Natural killer cell (primary cell): ENCODE results near the gene ZFYVE9. TPM values are rescaled to one million over a fixed set of nuclear protein-coding genes. Genes with fewer than 3 reads are reported as not detected.
A peak's percentile ranks its signal among the peaks of the same experiment; 100 is the strongest.
"Not testable (repeated sequence)": the region's sequence is repeated elsewhere in the genome, so short reads cannot be mapped to it uniquely, and the experiment has no call there.

ENCODE experiments used
- ATAC-seq, 3 donors: fragments of 150-1000 bp in 2 of 3; fragments of 200-7000 bp in 1 of 3; cut with Tn5 transposase; 1 replicate in 1 of 3; 2 replicates in 2 of 3; pipeline ENCODE4 v1.10.0; 2021; ENCODE audit warnings: mild to moderate bottlenecking in 2 of 3, moderate library complexity in 2 of 3
- DNase-seq, 2 donors: peaks; one replicate each; pipeline versions ENCODE4 v3.0.0 to v3.0.0-alpha.2; 2013 to 2021; ENCODE audit warnings: mixed read lengths in 1 of 2
- H3K27ac ChIP-seq: one replicate; pipeline ENCODE4 v1.5.1; 2013; ENCODE audit warnings: mild to moderate bottlenecking, low read length
- H3K27me3 ChIP-seq: one replicate; pipeline ENCODE4 v1.6.1; 2013; ENCODE audit warnings: low read length; ENCODE audit not compliant: control insufficient read depth, insufficient read depth
- H3K36me3 ChIP-seq: one replicate; pipeline ENCODE4 v1.6.1; 2013; ENCODE audit warnings: low read length; ENCODE audit not compliant: control insufficient read depth, insufficient read depth
- H3K4me1 ChIP-seq: one replicate; pipeline ENCODE4 v1.6.1; 2013; ENCODE audit warnings: low read length; ENCODE audit not compliant: control insufficient read depth, insufficient read depth
- H3K4me3 ChIP-seq: one replicate; pipeline ENCODE4 v1.5.1; 2013; ENCODE audit warnings: low read length
- H3K9me3 ChIP-seq: one replicate; pipeline ENCODE4 v1.6.1; 2013; ENCODE audit warnings: low read length; ENCODE audit not compliant: control insufficient read depth, insufficient read depth
- H3K27ac Mint-ChIP-seq, 2 donors: one replicate each; pipeline ENCODE4 v1.8.0; 2022; ENCODE audit warnings: mild to moderate bottlenecking in 2 of 2, mixed read lengths in 2 of 2, moderate library complexity in 1 of 2
- H3K27me3 Mint-ChIP-seq, 2 donors: one replicate each; pipeline ENCODE4 v1.8.0; 2022; ENCODE audit warnings: low read depth in 2 of 2, mixed read lengths in 2 of 2
- H3K36me3 Mint-ChIP-seq: one replicate; pipeline ENCODE4 v1.8.0; 2022; ENCODE audit warnings: mixed read lengths
- H3K4me1 Mint-ChIP-seq, 2 donors: one replicate each; pipeline ENCODE4 v1.8.0; 2022; ENCODE audit warnings: mixed read lengths in 2 of 2
- H3K4me3 Mint-ChIP-seq: one replicate; pipeline ENCODE4 v1.8.0; 2022; ENCODE audit warnings: mild to moderate bottlenecking, moderate library complexity, mixed read lengths
- H3K9me3 Mint-ChIP-seq, 2 donors: one replicate each; pipeline ENCODE4 v1.8.0; 2022; ENCODE audit warnings: mixed read lengths in 2 of 2
- CTCF ChIP-seq: fragments of 200-600 bp; IDR thresholded peaks from one replicate; pipeline ENCODE4 v1.8.0; 2022; ENCODE audit warnings: antibody characterized with exemption
- WGBS: methylation state at CpG from one replicate; pipeline ENCODE4 v1.1.7; 2013; ENCODE audit warnings: missing lambda C conversion rate; ENCODE audit not compliant: insufficient coverage; 5-methylcytosine and 5-hydroxymethylcytosine counted together
- intact Hi-C: fragments of 100-400 bp; cut with micrococcal nuclease; formaldehyde crosslinking; loops from one replicate; pipeline ENCODE4 v1.14.2; 2022
- total RNA-seq, 4 donors: library from RNA; stranded (reverse); fragments of 120-200 nt in 1 of 4; gene quantifications; one replicate each; pipeline versions ENCODE4 v1.2.3 to v1.2.4, GENCODE V29; 2013 to 2022

Gene ZFYVE9
- total RNA-seq, 3 donors from 2014 or later (not counting 1 experiment from before 2014, with no cell fraction given), result 1.1 to 2.3 (median 1.8) TPM

GRCh38 chr1:52368383-52369172 is 226.7 kb downstream of the ZFYVE9 start:
- no peak overlapping the region for H3K27ac Mint-ChIP-seq
- DNase-seq, result peak in 1 of 2 donors; percentile 80
- Histone ChIP-seq H3K4me3 (no peak overlapping the region), H3K27ac (no peak overlapping the region), H3K27me3 (no peaks in the 10 kb centered on the region), H3K4me1 (peaks cover 30% of the 10 kb centered on the region), H3K36me3 (peaks cover 4% of the 10 kb centered on the region), H3K9me3 (no peaks in the 10 kb centered on the region)
- intact Hi-C loops, result loop anchor here (5.0 kb wide), 1 partner anchor 336 kb away; the partner anchor contains the start of gene KTI12
- 13% methylated on average over 51 of the region's 51 CpGs for WGBS
- ATAC-seq, result no peak
- no peaks in the 10 kb centered on the region for H3K9me3 Mint-ChIP-seq
- peaks cover 15 to 25% of the 10 kb centered on the region in 2 donors for H3K4me1 Mint-ChIP-seq
- no peaks in the 10 kb centered on the region for H3K36me3 Mint-ChIP-seq
- H3K27me3 Mint-ChIP-seq, result peaks cover 0 to 4% of the 10 kb centered on the region in 2 donors
- peak overlapping the region; percentile 42 for H3K4me3 Mint-ChIP-seq
- TF ChIP-seq CTCF, result no peak

GRCh38 chr1:52369851-52370250 is 228.0 kb downstream of the ZFYVE9 start:
- not testable (repeated sequence) for H3K9me3 Mint-ChIP-seq, H3K27ac Mint-ChIP-seq, DNase-seq, H3K27me3 ChIP-seq, H3K4me3 ChIP-seq, H3K36me3 Mint-ChIP-seq, ATAC-seq, H3K4me3 Mint-ChIP-seq, H3K27ac ChIP-seq, H3K36me3 ChIP-seq, H3K27me3 Mint-ChIP-seq, H3K9me3 ChIP-seq
- 100% methylated on average over 1 of the region's 1 CpG for WGBS
- H3K4me1 Mint-ChIP-seq, result peaks cover 15 to 16% of the 10 kb centered on the region in 2 donors
- intact Hi-C loops, result loop anchor here (5.0 kb wide), 1 partner anchor 338 kb away; the partner anchor contains the start of gene KTI12
- H3K4me1 ChIP-seq, result peaks cover 20% of the 10 kb centered on the region

- H3K36me3 ChIP-seq, result no peaks in the 10 kb centered on the region
- no peaks in the 10 kb centered on the region for H3K9me3 ChIP-seq
- Mint-ChIP-seq H3K4me3 (no peak overlapping the region), H3K9me3 (no peaks in the 10 kb centered on the region), H3K27me3 (no peaks in the 10 kb centered on the region), H3K4me1 (no peaks in the 10 kb centered on the region), H3K36me3 (no peaks in the 10 kb centered on the region), H3K27ac (no peak overlapping the region)
- TF ChIP-seq CTCF, result no peak
- no peak for DNase-seq
- no peak overlapping the region for H3K27ac ChIP-seq
- H3K4me3 ChIP-seq, result no peak overlapping the region
- no peaks in the 10 kb centered on the region for H3K27me3 ChIP-seq
- intact Hi-C loops, result no loop called here
- no peaks in the 10 kb centered on the region for H3K4me1 ChIP-seq
- WGBS, result 100% methylated on average over 3 of the region's 3 CpGs
- no peak for ATAC-seq
Observed at GRCh38 chr1:52385376-52385775, 243.5 kb downstream of the ZFYVE9 start.

- Histone ChIP-seq H3K27ac (no peak overlapping the region), H3K4me3 (no peak overlapping the region), H3K36me3 (no peaks in the 10 kb centered on the region), H3K27me3 (no peaks in the 10 kb centered on the region), H3K4me1 (no peaks in the 10 kb centered on the region), H3K9me3 (no peaks in the 10 kb centered on the region)
- no peaks in the 10 kb centered on the region for H3K9me3 Mint-ChIP-seq
- H3K27ac Mint-ChIP-seq, result no peak overlapping the region
- TF ChIP-seq CTCF, result no peak
- WGBS, result 96% methylated on average over 5 of the region's 5 CpGs
- H3K4me3 Mint-ChIP-seq, result no peak overlapping the region
- no peaks in the 10 kb centered on the region for H3K27me3 Mint-ChIP-seq
- no peaks in the 10 kb centered on the region for H3K36me3 Mint-ChIP-seq
- ATAC-seq (no peak), DNase-seq (no peak)
- no peaks in the 10 kb centered on the region for H3K4me1 Mint-ChIP-seq
- intact Hi-C loops, result no loop called here
Observed at GRCh38 chr1:52386458-52386857, 244.6 kb downstream of the ZFYVE9 start.
